Raji (cell line): ENCODE data around the gene SNRK.

Experiments used
- POLR2A ChIP-seq: IDR thresholded peaks from 2 replicates; pipeline ENCODE4 v1.6.1; 2011; ENCODE audit warnings: low read depth, low read length, control low read depth; ENCODE audit not compliant: insufficient read depth

The SNRK gene

DNA sequence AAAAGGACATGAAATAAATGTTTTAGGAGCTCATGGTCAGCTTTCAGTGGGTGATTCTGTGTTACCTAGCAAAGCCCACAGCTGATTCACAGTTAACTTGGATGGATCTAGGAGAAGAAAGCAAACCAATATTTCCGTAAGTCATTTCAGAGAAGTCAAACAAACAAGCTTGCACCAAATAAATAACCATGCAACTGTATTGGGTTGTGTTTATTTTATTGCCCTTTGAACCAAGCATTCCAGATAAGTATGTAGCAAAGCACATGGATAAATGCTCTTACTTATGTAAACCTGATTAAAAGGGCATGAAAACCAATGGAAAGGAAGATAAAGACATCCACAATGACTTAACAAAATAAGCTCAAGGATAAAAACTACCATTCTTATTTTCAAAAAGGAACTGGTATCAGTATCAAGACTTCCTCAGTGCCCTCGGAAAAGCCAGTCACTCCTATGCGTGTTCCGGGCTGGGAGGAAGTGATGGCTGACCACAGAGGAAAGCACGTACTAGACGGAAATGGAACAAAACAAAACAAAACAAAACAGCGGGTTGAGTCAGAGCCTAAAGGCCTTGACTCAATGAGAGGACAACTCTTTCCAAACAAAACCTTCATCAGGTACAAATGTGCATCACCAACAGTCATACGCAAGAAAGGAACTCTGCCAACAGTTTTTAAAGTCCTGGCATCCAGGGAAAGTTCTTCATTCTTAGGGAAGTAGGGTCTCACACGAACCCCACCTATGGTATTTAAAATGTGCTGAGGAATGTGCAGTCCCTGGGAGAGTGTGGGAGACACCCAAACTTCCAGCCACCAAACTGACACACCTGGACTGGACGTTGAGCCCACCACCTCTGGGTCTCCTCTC, 103.3 kb downstream of the SNRK start:
- no peak for TF ChIP-seq POLR2A

GRCh38 chr3:43390255-43390588, 103.9 kb downstream of the SNRK start:
- no peak for TF ChIP-seq POLR2A

- no peak for TF ChIP-seq POLR2A
Measured at GRCh38 chr3:43391621-43392020, 105.3 kb downstream of the SNRK start.

DNA sequence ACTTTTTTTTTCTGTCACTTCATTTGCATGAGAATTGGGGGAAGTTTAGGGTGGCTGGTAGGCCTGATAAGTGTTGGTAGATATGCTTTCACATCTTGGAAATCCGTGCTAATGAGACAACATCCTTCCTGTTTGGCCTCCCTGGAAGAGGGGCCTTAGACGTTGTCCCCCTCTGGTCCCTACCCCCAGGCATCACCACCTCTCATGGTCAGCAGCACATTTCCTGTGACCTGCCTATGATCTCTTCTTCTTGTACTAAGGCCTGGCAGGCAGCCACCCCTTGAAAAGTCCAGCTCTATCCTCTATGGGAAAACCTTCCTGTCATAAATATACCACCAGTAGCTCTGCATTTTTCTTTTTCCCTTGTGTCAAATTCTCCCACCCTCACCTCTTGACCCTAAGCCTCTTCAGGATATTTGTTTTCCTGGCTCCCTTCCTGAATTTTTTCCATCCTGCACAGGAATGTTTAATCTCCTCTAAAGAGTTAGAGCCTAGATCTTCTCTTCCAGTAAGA, 107.8 kb downstream of the SNRK start:
- TF ChIP-seq POLR2A = no peak

- no peak for TF ChIP-seq POLR2A
Measured at GRCh38 chr3:43399034-43399433, 112.7 kb downstream of the SNRK start.

- TF ChIP-seq POLR2A = no peak
Measured at GRCh38 chr3:43400167-43400566, 113.8 kb downstream of the SNRK start.
